SK-N-SH (cell line): ENCODE data around the gene GRIK3. TPM values are rescaled to one million over a fixed set of nuclear protein-coding genes. Genes with fewer than 3 reads are reported as not detected.

Experiments
- CTCF ChIA-PET: fragments of 300-600, 350-600 bp; formaldehyde crosslinking; extraction: SDS; loops from one replicate; lab custom pipeline; 2021; lab: Yijun Ruan, JAX
- POLR2A ChIA-PET: fragments of 350-600 bp; sonication (Branson Sonifier 250); formaldehyde crosslinking; extraction: SDS; loops from one replicate; lab custom pipeline; 2020; ENCODE audit warnings: antibody characterized with exemption, inconsistent platforms; lab: Yijun Ruan, JAX
- DNase-seq: peaks from one replicate; pipeline ENCODE4 v3.0.0; 2012
- H2AFZ ChIP-seq: fragments of 200-600 bp; sonication (generic); 2 replicates; pipeline ENCODE4 v1.8.1; 2016; ENCODE audit warnings: antibody characterized with exemption, mild to moderate bottlenecking, low read depth
- H3F3A ChIP-seq: fragments of 200-600 bp; sonication (generic); replicated peaks from 2 replicates; pipeline ENCODE3; 2016; ENCODE audit warnings: antibody characterized with exemption, mild to moderate bottlenecking; ENCODE audit not compliant: insufficient read depth
- H3K27ac ChIP-seq, 2 experiments: fragments of 200-500 bp in 1 of 2; fragments of 200-600 bp in 1 of 2; sonication (Bioruptor generic) in 1 of 2; sonication (generic), shearing (Covaris generic) in 1 of 2; 2 replicates each; pipeline versions ENCODE4 v1.5.1 to v1.6.1; 2014 to 2016; ENCODE audit warnings: low read depth in 2 of 2, inconsistent platforms in 1 of 2, low read length in 1 of 2, mild to moderate bottlenecking in 1 of 2, mixed read lengths in 1 of 2
- H3K27me3 ChIP-seq: fragments of 200-600 bp; sonication (generic), shearing (Covaris generic); 2 replicates; pipeline ENCODE4 v1.6.1; 2016; ENCODE audit warnings: mixed run types; ENCODE audit not compliant: insufficient read depth
- H3K36me3 ChIP-seq, 2 experiments: fragments of 200-500 bp in 1 of 2; fragments of 200-600 bp in 1 of 2; sonication (Bioruptor generic) in 1 of 2; sonication (generic) in 1 of 2; replicated peaks in 1 of 2; 2 replicates each; pipeline versions ENCODE3 to v1.5.1; 2014 to 2016; ENCODE audit warnings: low read length in 1 of 2, mild to moderate bottlenecking in 1 of 2; ENCODE audit not compliant: insufficient read depth in 2 of 2, control insufficient read depth in 1 of 2
- H3K4me1 ChIP-seq, 2 experiments: fragments of 200-500 bp in 1 of 2; fragments of 200-600 bp in 1 of 2; sonication (Bioruptor generic) in 1 of 2; sonication (generic), shearing (Covaris generic) in 1 of 2; 2 replicates each; pipeline versions ENCODE4 v1.5.1 to v1.6.1; 2014 to 2016; ENCODE audit warnings: low read depth in 1 of 2, low read length in 1 of 2, mixed run types in 1 of 2; ENCODE audit not compliant: insufficient read depth in 2 of 2, control insufficient read depth in 1 of 2
- H3K4me2 ChIP-seq: fragments of 200-600 bp; sonication (generic), shearing (Covaris generic); 2 replicates; pipeline ENCODE4 v1.6.1; 2017; ENCODE audit warnings: mixed run types
- H3K4me3 ChIP-seq, 2 experiments: fragments of 200-500 bp in 1 of 2; fragments of 200-600 bp in 1 of 2; sonication (Bioruptor generic) in 1 of 2; sonication (generic), shearing (Covaris generic) in 1 of 2; 2 replicates each; pipeline versions ENCODE4 v1.5.1 to v1.8.1; 2014 to 2016; ENCODE audit warnings: low read depth in 2 of 2, inconsistent platforms in 1 of 2, low read length in 1 of 2, mild to moderate bottlenecking in 1 of 2, mixed read lengths in 1 of 2, moderate library complexity in 1 of 2
- H3K79me2 ChIP-seq: fragments of 200-600 bp; sonication (generic); 2 replicates; pipeline ENCODE4 v1.8.1; 2017; ENCODE audit warnings: mild to moderate bottlenecking; ENCODE audit not compliant: insufficient read depth
- H3K9ac ChIP-seq: fragments of 200-600 bp; sonication (generic); 2 replicates; pipeline ENCODE4 v1.6.1; 2017; ENCODE audit warnings: mixed run types
- H3K9me2 ChIP-seq: fragments of 200-600 bp; sonication (generic); 2 replicates; pipeline ENCODE4 v1.6.1; 2017; ENCODE audit warnings: mixed run types
- H3K9me3 ChIP-seq: fragments of 200-600 bp; sonication (generic); 2 replicates; pipeline ENCODE4 v1.6.1; 2017; ENCODE audit warnings: mixed run types, mild to moderate bottlenecking, moderate library complexity
- H4K20me1 ChIP-seq: fragments of 200-600 bp; sonication (generic); 2 replicates; pipeline ENCODE4 v1.6.1; 2017; ENCODE audit warnings: mild to moderate bottlenecking, mixed run types; ENCODE audit not compliant: insufficient read depth
- CHD2 ChIP-seq: fragments of 150-350 bp; IDR thresholded peaks from 2 replicates; pipeline ENCODE4 v1.6.1; 2018; ENCODE audit warnings: low read length; ENCODE audit not compliant: partially characterized antibody
- EP300 ChIP-seq, 2 experiments: IDR thresholded peaks; 2 replicates each; pipeline versions ENCODE4 v1.4.0 to v1.6.1; 2012; ENCODE audit warnings: borderline replicate concordance in 1 of 2, low read depth in 1 of 2, low read length in 1 of 2
- GABPA ChIP-seq: IDR thresholded peaks from 2 replicates; pipeline ENCODE4 v1.4.0; 2012; ENCODE audit warnings: low read depth, mild to moderate bottlenecking
- NRF1 ChIP-seq: IDR thresholded peaks from 2 replicates; pipeline ENCODE4 v1.6.1; 2012; ENCODE audit warnings: low read depth, mild to moderate bottlenecking, low read length
- POLR2AphosphoS5 ChIP-seq: IDR thresholded peaks from 2 replicates; pipeline ENCODE4 v1.6.1; 2012; ENCODE audit warnings: low read depth, low read length
- RCOR1 ChIP-seq: fragments of 150-350 bp; IDR thresholded peaks from 2 replicates; pipeline ENCODE4 v1.6.1; 2017; ENCODE audit warnings: antibody characterized with exemption, low read length
- RFX5 ChIP-seq: IDR thresholded peaks from 2 replicates; pipeline ENCODE4 v1.6.1; 2012; ENCODE audit warnings: mild to moderate bottlenecking, improper control_type of control experiment, low read length
- RXRA ChIP-seq: IDR thresholded peaks from 2 replicates; pipeline ENCODE4 v1.4.0; 2012; ENCODE audit warnings: low read depth, mild to moderate bottlenecking, borderline replicate concordance
- SIN3A ChIP-seq: IDR thresholded peaks from 2 replicates; pipeline ENCODE4 v1.6.1; 2012; ENCODE audit warnings: low read depth, mild to moderate bottlenecking, low read length, moderate library complexity, borderline replicate concordance
- TCF12 ChIP-seq: IDR thresholded peaks from 2 replicates; pipeline ENCODE4 v1.4.0; 2012
- WGBS: methylation state at CpG from one replicate; pipeline ENCODE4 v1.1.6; 2017; ENCODE audit warnings: low lambda C conversion rate; 5-methylcytosine and 5-hydroxymethylcytosine counted together
- polyA plus RNA-seq, 3 experiments: library from polyadenylated mRNA; depleted of rRNA; stranded (reverse); fragments of >200 nt; gene quantifications; 2 replicates each; pipeline ENCODE4 v1.2.3, GENCODE V29; 2012
- TF ChIP-seq, protein P1 (sequence below): IDR thresholded peaks from 2 replicates; pipeline ENCODE4 v1.6.1; 2012; ENCODE audit warnings: mild to moderate bottlenecking, low read depth, low read length, moderate library complexity
- TF ChIP-seq, protein P2 (sequence below): IDR thresholded peaks from 2 replicates; pipeline ENCODE4; 2012

GRIK3 gene
- polyA plus RNA-seq, 1 of the 3 experiments (the other 2 are of a cell fraction): not detected

DNA sequence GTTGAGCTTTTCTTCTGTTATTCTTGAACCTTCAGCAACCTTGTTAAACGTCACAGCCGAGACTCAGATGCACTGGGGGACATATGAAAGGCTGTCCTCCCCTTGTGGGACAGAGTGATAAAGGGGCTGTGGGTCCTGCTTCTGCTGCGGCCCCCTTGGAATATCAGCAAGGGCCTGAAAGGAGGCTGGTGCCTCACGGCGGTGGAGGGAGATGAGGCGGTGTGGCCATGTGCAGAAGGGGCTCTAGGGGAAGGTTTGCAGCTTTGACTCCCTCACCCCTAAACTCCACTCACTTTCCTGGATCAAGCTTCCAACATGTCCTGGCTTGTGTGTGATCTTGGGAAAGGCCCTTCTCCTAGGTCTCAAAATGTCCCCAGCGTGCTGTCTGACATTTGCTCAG, 280.9 kb downstream of the GRIK3 start (continued):
- TF ChIP-seq TCF12 (no peak), RXRA (no peak), EP300 (IDR thresholded peaks at IDR 0.05; ENCODE audit: borderline replicate concordance in 1 of 2, low read depth in 1 of 2, low read length in 1 of 2) (no peak), RCOR1 (no peak)
- TF ChIP-seq, protein P1, sequence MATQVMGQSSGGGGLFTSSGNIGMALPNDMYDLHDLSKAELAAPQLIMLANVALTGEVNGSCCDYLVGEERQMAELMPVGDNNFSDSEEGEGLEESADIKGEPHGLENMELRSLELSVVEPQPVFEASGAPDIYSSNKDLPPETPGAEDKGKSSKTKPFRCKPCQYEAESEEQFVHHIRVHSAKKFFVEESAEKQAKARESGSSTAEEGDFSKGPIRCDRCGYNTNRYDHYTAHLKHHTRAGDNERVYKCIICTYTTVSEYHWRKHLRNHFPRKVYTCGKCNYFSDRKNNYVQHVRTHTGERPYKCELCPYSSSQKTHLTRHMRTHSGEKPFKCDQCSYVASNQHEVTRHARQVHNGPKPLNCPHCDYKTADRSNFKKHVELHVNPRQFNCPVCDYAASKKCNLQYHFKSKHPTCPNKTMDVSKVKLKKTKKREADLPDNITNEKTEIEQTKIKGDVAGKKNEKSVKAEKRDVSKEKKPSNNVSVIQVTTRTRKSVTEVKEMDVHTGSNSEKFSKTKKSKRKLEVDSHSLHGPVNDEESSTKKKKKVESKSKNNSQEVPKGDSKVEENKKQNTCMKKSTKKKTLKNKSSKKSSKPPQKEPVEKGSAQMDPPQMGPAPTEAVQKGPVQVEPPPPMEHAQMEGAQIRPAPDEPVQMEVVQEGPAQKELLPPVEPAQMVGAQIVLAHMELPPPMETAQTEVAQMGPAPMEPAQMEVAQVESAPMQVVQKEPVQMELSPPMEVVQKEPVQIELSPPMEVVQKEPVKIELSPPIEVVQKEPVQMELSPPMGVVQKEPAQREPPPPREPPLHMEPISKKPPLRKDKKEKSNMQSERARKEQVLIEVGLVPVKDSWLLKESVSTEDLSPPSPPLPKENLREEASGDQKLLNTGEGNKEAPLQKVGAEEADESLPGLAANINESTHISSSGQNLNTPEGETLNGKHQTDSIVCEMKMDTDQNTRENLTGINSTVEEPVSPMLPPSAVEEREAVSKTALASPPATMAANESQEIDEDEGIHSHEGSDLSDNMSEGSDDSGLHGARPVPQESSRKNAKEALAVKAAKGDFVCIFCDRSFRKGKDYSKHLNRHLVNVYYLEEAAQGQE: no peak
- TF ChIP-seq, all 33 proteins: peak for 0

DNA sequence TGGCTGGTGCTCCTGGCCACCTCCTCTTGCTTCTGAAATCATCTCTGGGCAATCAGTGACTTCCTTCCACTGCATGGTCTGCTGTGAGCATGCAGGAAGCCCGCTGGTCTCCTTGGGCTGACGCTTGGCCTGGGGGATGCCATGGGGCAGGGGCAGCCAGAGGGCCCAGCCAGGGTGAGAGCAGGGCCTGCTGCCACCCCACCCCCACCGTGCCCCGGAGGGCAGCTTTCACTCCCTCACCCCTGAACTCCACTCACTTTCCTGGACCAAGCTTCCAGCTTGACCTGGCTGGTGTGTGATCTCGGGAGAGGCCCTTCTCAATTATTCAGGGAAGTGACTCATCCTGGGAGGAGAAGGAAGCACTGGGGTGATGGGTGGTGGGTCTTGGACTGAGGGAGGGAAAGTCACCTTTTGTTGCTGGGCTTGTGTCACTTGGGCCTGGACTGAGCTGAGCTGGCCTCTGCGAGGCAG, 281.4 kb downstream of the GRIK3 start:
- H4K20me1 ChIP-seq: no peaks in the 10 kb centered on the region
- no peak overlapping the region for H2AFZ ChIP-seq
- ChIA-PET POLR2A (no interaction called here), CTCF (interaction anchor here (1.5 to 1.7 kb wide), 2 partner anchors 12 to 25 kb away, joined by 3 to 4 read pairs; no protein-coding TSS in a partner anchor)
- no peaks in the 10 kb centered on the region for H3K9me2 ChIP-seq
- no peak overlapping the region for H3K9ac ChIP-seq
- WGBS: 39% methylated on average over 4 of the region's 6 CpGs
- no peak for TF ChIP-seq POLR2AphosphoS5
- no peak for TF ChIP-seq RFX5
- TF ChIP-seq RCOR1: no peak
- TF ChIP-seq NRF1: no peak
- TF ChIP-seq GABPA: no peak
- TF ChIP-seq SIN3A: no peak
- TF ChIP-seq, protein P2, sequence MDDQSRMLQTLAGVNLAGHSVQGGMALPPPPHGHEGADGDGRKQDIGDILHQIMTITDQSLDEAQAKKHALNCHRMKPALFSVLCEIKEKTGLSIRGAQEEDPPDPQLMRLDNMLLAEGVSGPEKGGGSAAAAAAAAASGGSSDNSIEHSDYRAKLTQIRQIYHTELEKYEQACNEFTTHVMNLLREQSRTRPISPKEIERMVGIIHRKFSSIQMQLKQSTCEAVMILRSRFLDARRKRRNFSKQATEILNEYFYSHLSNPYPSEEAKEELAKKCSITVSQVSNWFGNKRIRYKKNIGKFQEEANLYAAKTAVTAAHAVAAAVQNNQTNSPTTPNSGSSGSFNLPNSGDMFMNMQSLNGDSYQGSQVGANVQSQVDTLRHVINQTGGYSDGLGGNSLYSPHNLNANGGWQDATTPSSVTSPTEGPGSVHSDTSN: no peak
- TF ChIP-seq CHD2: no peak
- no peaks in the 10 kb centered on the region for H3K36me3 ChIP-seq
- H3F3A ChIP-seq: no peaks in the 10 kb centered on the region
- no peak overlapping the region for H3K4me2 ChIP-seq
- H3K27me3 ChIP-seq: no peaks in the 10 kb centered on the region
- no peak overlapping the region for H3K27ac ChIP-seq
- no peak overlapping the region for H3K4me3 ChIP-seq
- no peaks in the 10 kb centered on the region; the same call in 1 of the 2 replicates for H3K9me3 ChIP-seq
- H3K79me2 ChIP-seq: no peaks in the 10 kb centered on the region
- DNase-seq: no peak
- H3K4me1 ChIP-seq: no peaks in the 10 kb centered on the region; a peak in 1 of 4 replicates
